ENCODE measurements around the gene TRIM22.
"Not testable (repeated sequence)": the region's sequence is repeated elsewhere in the genome, so short reads cannot be mapped to it uniquely, and the experiment has no call there.

The TRIM22 gene

DNA sequence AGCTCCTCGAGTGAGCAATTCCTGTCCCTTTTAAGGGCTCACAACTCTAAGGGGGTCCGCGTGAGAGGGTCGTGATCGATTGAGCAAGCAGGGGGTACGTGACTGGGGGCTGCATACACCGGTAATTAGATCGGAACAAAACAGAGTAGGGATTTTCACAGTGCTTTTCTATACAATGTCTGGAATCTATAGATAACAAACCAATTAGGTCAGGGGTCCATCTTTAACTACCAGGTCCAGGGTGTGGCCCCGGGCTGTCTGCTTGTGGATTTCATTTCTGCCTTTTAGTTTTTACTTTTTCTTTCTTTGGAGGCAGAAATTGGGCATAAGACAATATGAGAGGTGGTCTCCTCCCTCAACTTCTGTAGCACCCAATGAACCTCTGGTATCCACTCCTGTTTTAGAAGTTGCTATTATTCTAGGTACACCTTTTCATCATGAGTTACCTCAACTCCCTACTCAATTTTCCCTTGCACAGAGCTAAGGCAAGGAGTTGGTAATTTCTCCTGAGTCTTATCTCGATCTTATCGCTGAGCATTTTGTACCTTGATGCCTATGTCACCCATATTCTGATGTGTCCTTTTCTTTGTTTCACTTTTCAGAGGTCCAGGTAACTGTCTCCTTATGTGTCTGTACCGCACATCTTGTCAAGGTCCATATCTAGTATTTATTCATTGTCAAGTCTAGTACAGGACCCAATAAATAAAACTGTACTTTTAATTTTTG, 1.8 kb downstream of the TRIM22 start:
- DNase-seq, result not testable (repeated sequence)

GRCh38 chr11:5691964-5692361, 2.4 kb downstream of the TRIM22 start:
- DNase-seq, result peak; percentile 40

DNA sequence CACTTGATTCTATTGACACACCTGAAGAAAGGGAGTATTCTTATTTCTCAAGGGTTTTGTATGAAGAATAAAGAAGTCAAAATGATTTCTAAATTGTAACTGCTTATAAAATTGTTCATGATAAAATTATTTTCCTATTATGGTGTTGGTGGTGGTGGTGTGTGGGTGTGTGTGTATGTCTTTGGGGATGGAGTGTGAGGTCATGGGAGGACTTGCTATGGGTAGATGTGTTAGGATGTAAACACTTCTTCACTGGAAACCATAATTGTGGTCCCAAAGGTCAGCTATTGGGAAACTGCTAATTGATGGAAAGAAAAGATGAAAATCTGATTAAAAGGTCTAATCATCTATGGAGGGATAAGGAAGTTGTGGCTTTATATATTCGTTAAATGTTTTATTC, 5.1 kb downstream of the TRIM22 start:
- no peak for DNase-seq

DNA sequence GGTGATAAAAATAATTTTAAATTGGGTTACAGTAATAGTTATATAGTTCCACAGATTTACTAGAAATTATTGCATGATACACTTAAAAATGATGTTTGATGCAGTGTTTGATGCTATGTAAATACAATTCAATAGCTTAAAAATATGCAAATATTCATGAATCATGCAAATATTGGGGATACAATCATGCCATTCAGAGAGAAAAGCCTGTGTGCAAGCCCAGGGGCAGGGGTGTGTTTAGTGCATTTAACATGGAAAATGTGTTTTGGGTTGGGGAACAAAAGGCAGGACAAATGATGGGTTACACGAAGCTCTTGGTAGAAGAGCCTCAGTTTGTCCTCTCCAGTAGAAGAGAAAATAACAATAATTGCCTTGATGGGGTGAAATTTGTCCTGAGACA, 6.0 kb downstream of the TRIM22 start:
- no peak for DNase-seq

DNA sequence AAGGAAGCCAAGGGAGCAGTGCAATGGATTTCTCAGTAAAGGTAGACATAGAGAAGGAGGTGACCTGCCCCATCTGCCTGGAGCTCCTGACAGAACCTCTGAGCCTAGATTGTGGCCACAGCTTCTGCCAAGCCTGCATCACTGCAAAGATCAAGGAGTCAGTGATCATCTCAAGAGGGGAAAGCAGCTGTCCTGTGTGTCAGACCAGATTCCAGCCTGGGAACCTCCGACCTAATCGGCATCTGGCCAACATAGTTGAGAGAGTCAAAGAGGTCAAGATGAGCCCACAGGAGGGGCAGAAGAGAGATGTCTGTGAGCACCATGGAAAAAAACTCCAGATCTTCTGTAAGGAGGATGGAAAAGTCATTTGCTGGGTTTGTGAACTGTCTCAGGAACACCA, 6.6 kb downstream of the TRIM22 start:
- DNase-seq, result no peak

GRCh38 chr11:5698281-5698680, 8.7 kb downstream of the TRIM22 start:
- DNase-seq, result no peak

DNA sequence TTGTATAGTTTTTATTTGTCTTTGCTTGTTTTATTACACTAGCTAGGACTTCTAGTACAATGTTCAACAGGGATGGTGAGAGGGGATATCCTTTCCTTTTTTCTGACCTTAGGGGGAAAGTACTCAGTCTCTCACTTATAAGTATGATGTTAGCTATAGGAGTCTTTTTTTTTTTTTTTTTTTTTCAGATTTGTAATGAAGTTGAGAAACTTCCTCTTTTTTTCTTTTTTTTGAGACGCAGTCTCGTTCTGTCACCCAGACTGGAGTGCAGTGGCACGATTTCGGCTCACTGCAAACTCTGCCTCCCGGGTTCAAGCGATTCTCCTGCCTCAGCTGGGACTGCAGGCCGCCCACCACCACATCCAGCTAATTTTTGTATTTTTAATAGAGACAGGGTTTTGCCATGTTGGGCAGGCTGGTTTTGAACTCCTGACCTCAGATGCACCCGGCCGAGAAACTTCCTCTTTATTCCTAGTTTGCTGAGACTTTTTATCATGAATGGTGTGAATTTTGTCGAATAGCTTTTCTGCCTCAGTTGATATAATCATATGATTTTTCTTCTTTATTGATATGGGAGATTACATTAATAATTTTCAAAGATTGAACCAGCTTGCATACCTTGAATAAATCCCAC, 10.9 kb downstream of the TRIM22 start:
- DNase-seq, result peak; percentile 65

DNA sequence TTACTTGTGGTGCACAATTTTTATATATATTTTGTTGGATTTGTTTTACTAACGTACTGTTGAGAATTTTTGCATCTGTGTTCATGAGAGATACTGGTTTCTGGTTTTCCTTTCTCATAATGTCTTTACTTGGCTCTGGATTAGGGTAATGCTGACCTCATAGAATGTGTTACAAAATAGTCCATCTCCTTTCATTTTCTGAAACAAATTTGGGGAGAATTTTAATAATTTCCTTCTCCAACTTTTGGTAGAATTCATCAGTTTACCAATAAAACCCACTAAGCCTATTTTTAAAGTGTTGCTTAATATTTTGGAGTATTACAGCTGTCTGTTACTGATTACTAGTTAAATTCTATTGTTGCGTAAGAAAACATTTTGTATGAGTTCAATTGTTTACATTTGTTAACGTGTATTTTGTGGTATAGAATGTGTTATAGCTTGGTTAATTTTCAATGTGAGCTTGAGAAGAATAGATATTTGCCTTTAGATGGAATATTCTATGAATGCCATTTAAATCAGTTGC, 11.5 kb downstream of the TRIM22 start:
- peak; percentile 52 for DNase-seq

- DNase-seq, result no peak
These were observed 14.3 kb downstream of the TRIM22 start for GRCh38 chr11:5703741-5704536.

- DNase-seq, result no peak
These were observed 16.1 kb downstream of the TRIM22 start for GRCh38 chr11:5705688-5706087.

GRCh38 chr11:5712507-5712906, 22.9 kb downstream of the TRIM22 start:
- no peak for DNase-seq

DNA sequence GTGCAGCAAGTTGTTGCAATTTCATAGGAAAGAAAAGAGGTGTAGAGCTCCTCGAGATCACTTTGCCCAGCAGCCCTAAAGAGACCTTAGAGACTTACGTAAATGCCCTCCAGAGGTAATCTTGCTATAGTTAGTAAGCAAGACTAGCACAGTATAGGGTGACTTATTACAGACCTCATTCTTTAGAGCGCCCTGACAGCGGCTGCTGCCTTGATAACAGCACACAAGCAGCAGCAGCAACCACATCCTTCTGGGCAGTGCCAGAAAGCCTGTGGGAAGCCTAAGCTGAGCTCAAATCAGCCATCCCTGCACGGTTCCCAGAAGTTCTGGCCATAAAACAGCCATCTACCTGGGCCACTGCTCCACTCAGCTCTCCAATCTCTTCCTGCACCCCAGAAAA, 24.1 kb downstream of the TRIM22 start:
- no peak for DNase-seq

DNA sequence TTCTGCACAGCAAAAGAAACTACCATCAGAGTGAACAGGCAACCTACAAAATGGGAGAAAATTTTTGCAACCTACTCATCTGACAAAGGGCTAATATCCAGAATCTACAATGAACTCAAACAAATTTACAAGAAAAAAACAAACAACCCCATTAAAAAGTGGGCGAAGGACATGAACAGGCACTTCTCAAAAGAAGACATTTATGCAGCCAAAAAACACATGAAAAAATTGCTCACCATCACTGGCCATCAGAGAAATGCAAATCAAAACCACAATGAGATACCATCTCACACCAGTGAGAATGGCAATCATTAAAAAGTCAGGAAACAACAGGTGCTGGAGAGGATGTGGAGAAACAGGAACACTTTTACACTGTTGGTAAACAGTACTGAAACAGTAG, 26.9 kb downstream of the TRIM22 start:
- not testable (repeated sequence) for DNase-seq

- no peak for DNase-seq
These were observed 30.3 kb downstream of the TRIM22 start for GRCh38 chr11:5719703-5720495.

GRCh38 chr11:5722622-5723021, 33.0 kb downstream of the TRIM22 start:
- no peak for DNase-seq

- DNase-seq, result no peak
These were observed 36.8 kb downstream of the TRIM22 start for GRCh38 chr11:5726351-5726750.

DNA sequence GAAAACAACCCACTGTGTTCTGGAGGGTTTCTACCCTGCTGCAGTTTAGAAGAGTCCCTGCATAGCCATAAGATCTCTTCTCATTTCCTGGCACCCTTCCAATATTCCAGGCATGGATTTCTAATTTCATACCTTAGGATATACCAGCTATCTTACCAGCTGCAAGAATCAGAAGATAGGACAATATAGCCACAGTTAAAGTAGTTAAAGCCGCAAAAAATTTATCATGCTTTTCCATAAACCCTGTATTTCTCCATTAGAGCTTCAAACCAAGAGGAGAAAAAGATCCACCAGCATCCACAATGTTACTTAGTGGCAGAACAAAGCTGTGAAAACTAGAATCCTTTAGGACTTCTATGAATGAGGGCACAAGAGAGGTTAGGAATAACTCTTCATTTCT, 38.1 kb downstream of the TRIM22 start:
- no peak for DNase-seq

DNA sequence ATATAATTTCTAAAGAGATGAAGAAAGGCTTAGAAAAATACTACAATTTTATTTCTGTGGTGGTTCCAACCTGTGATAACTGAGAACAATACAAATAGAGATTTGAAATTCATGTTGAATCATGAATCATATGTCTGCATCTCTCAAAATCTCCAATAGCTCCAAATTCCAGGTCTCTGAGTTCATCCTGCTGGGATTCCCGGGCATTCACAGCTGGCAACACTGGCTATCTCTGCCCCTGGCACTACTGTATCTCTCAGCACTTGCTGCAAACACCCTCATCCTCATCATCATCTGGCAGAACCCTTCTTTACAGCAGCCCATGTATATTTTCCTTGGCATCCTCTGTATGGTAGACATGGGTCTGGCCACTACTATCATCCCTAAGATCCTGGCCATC, 46.8 kb downstream of the TRIM22 start, which contains the start of gene OR56B1:
Gene OR56B1, plus strand, starts transcription at position 53 of the 400 bp plus-strand sequence. Its CDS starts 69 bp downstream, at position 122.
- DNase-seq, result no peak

DNA sequence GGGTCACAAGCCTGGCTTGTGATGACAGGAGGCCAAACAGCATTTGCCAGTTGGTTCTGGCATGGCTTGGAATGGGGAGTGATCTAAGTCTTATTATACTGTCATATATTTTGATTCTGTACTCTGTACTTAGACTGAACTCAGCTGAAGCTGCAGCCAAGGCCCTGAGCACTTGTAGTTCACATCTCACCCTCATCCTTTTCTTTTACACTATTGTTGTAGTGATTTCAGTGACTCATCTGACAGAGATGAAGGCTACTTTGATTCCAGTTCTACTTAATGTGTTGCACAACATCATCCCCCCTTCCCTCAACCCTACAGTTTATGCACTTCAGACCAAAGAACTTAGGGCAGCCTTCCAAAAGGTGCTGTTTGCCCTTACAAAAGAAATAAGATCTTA, 47.5 kb downstream of the TRIM22 start:
- DNase-seq, result no peak

GRCh38 chr11:5737670-5738392, 48.2 kb downstream of the TRIM22 start:
- no peak for DNase-seq

GRCh38 chr11:5738431-5738830, 48.8 kb downstream of the TRIM22 start:
- no peak for DNase-seq

GRCh38 chr11:5746614-5747013, 57.0 kb downstream of the TRIM22 start:
- no peak for DNase-seq

Data from suppressor macrophage treated with lipopolysaccharide for 4 hours (primary cell).